SKM-1 (cell line): ENCODE results near the gene TSC22D4.

Experiments
- DNase-seq: peaks from one replicate; lab custom pipeline; 2025; ENCODE audit not compliant: unreplicated experiment; lab: John Stamatoyannopoulos, UW

TSC22D4 gene

DNA sequence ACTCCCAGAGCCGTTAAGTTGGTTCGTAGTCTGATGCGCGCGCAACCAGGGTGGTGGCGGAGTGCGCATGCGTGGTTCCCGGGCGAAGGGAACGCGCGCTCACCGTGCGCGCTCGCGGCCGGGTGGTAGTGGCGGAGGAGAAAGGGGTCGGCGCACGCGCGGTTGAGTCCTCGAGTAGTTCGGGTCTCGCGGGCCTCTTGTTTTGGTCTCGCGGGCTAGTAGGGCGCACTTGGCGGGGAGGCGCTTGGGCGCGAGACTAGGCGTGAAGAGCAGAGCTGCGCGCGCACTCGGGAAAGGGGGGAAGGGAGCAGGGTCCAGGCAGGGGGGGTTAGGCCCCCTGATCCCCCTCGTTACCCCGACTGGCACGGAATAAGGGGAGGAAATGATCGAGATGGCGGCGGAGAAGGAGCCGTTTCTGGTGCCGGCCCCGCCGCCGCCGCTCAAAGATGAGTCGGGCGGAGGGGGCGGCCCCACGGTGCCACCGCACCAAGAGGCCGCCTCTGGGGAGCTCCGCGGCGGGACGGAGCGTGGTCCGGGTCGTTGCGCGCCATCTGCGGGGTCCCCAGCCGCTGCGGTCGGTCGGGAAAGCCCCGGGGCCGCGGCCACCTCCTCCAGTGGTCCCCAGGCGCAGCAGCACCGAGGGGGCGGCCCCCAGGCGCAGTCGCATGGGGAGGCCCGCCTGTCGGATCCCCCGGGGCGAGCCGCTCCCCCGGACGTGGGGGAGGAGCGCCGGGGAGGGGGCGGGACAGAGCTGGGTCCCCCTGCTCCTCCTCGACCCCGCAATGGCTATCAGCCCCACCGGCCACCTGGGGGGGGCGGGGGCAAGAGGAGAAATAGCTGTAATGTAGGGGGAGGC, 49.1 kb downstream of the TSC22D4 start, which contains the start of gene MEPCE:
MEPCE (plus strand) TSS at position 195 of the 856 bp plus-strand sequence; CDS start at position 383, 188 bp downstream.
- DNase-seq: peak; percentile 81

DNA sequence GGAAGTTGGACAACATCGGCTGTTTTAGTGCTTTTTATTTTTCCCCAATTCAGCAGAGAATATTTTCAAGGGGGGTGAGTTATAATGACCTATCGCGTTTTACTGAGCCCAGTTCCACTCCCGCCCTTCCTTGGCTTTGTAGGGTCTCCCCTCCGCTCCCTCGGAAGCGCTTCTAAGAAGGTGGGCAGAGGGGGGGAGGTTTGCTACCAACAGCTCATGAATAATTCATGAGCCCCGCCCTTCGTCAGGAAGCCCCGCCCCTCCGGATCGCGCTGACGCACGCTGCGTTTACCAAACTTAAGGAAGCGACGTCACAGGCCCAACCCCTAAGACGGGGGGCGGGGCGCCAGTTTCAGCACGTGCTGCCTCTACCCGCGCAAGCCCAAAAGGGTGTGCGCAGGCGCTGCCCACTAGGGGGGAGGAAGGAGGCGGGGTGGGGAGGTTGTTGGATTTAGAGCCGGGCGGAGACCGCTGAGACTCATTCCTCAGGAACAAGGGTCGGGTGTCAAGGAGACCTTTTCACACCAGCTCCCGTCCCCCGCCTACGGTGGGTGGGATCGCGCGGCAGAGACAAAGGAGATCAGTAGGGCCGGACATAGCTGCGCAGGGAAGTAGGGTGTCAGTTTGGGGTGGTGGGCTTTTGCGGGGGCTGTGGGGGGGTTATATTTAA, 49.9 kb downstream of the TSC22D4 start:
- peak; percentile 97 for DNase-seq

DNA sequence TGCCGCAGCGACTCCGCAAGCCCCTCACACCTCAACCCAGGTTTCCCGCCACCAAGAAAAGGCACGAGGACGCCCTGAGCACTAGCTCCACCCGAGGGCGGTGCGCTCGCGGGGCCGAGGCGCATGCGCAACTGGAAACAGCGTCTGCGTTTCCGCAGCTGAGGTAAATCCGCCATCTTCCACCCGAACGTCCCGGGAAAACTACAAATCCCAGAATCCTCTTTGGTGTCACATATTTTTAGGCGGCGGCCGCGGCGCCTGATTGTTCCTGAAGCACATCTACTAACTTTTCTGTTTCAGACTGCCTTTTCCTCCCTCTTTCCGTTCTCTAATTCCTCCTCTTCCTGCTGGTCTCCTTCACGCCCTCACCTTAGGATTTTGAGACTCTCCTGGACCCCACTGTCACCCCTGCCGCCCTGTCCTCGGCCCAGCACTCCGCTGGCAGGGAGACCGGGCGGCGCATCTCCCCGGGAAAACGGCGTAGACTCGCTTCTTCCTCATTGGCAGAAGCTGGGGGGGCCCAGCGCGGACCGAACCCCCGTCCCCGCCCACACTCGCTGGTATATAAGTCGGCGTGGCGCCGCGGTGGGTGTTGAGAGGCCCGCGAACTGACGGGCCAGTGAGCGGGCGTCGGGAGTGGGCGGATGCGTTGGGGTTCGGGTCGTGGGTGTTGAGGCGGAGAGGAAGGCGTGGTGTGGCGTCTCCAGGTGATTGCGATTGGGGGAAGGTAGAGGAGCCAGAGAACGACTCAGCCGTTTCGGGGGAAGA, 50.6 kb downstream of the TSC22D4 start, which contains the start of gene ZCWPW1:
ZCWPW1 (minus strand) TSS at position 505 of the 768 bp plus-strand sequence. CDS start 8,054 bp downstream, outside the sequence.
- peak; percentile 95 for DNase-seq

DNA sequence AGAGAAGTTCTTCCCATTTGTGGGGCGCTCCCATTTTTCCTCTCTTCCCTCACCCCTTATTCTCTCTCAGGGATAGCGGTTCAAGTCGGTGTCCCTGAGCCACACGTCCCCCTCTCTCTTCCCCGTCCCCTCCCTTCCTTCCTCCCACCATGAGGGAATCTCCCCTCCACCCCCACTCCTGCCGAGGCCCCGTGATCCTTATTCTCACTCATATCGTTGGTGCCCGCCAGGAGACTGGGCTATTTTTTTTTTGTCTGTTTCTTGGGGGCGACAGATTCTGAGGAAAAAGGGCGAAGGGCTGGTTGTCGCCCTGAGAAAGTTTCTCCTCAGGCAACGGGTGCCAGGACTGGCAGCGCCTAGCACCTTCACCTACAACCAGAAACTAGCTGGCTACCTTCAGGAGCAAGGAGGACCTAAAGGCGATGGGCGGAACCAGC, 51.2 kb downstream of the TSC22D4 start:
- DNase-seq: no peak

DNA sequence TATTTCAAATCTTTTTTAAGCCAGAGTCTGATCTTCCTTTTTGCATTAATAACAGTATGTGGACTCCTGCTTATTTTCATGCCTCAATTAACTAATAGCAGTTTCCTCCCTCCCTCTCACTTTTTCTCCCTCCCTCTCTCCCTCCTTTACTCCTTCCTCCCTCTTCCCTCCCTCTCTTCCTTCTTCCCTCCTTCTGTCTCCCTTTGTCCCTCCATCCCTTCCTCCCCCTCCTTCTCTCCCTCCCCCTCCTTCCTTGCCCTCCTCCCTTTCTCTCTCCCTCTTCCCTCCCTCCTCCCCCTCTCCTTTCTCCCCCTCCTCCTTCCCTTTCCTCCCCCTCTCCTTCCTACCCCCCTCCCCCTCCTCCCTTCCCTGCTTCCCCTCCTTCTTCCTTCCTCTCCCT, 52.5 kb downstream of the TSC22D4 start:
- no peak for DNase-seq

DNA sequence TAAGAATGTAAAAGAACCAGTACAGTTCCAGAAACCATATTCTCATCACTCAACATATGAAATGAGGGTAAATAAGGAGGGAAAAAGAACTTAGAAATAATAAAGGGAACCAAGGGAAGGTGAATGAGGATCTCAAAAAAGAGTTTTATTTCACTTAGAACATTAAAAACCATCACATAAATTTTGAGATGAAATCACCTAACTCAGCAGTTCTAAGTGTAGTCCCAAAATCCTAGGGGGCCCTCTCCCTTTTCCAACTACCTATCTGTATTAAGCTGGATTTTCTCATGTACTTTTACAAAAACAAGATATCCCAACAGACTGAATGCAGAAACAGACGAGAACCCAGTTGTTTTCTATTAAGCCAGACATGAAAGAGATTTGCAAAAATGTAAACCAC, 53.7 kb downstream of the TSC22D4 start:
- DNase-seq: no peak

DNA sequence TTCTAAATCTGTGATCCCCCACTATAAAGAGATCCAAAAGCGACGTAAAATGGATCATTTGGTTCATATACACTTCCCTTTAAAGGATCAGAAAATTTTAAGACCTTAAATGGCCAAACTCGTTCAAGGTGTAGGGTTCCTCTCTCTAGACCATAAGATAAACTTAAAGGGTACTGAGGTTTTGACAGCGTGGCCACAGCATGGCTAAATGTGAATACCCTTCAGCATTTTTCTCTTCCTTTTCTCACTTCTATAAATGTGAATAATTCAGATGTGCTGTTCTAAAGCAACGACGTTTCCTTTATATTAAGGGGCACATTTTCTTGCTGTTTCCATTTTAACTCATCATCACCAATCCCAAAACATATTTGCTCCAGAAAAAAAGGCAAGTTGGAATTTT, 55.7 kb downstream of the TSC22D4 start:
- DNase-seq: no peak

DNA sequence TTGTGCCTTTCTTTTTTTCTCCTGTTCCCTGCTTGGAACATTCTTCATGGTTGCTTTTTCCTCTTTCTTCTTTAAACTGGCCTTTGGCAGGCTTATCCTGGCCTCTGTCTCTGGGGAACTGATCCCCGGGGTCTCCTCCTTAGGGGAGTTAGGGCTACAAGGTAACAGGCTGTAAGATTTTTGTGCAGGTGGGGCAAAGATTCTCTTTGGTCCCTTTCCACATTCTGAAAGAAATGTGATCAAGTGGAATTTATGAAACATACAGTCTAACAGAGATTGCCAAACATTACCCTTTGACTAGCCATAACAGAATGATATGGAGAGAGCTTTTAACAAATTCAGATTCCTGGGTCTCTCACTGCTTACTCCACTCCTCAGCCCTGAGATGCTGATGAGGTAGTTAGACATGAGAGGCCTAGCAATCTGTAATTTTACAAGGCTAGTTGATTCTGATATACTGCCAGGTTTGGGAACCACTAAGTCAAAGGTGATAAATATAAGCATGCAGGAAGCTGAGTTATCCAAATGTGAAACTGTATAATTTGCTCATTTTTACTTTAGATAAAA, 59.3 kb downstream of the TSC22D4 start:
- no peak for DNase-seq

DNA sequence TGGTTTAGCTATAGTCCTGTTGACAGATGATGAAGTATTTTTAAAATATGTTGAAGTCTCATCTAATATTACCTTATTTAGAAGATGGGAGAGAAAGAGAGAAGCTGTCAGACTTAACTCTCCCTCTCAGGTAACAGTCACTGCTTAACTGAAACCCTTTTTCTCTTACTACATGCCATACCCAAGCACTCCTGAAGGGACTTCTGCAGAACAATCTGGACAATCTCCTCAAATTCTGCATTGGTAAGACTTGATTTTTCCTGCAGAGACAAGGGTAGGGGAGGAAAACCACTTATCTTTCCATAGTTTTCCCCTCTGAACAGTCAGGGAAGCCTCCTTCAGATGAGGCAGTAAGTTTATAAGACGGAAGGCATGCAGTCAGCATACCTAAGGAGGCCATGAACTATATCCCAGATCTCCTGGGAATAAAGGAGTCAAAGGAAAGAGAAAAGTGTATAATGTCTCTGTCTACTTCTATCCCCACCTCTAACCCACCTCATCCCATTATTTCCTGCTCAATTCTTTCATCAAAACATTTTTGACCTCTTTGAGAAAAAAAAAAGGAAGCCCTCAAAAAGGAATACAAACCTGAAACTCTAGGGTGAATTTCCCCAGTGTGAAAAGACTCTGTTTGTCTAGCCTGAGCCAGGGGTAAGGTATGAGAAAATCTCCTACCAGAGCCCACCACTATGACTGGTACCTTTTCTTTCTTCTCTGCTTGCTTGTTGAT, 59.9 kb downstream of the TSC22D4 start:
- DNase-seq: no peak
